A549 treated with AZD9567 at 1 μM for 4 hours (cell line): ENCODE results near the gene CCDC54. TPM values are rescaled to one million over a fixed set of nuclear protein-coding genes. Genes with fewer than 3 reads are reported as not detected.

Experiments
- total RNA-seq: library from RNA; stranded (reverse); fragments of 200-300 nt; extraction: Qiagen RNA extraction; gene quantifications from 5 replicates; pipeline ENCODE4 v1.2.3, GENCODE V29; 2022; ENCODE audit not compliant: insufficient read depth

The CCDC54 gene
- not detected in 5 replicates for total RNA-seq

DNA sequence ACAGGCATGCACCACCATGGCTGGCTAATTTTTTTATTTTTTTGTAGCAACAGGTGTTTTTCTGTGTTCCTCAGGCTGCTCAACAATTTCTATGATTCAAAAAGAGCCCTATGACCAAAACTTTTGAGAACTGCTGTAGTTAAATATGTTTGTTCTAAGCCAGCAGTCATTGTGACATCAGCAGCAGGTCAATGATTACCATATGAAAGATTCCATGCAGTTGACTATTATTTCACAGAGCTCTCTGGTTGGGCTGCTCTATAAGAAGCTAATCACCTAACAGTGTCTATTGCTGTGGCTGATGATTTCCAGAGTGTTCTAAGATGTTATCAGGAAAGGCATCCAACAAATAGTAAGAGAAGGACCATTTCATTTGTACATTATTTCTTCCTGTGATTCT, at the start of gene CCDC54:
Gene CCDC54 (plus strand): TSS at position 289 of the 400 bp plus-strand sequence. CDS start 149 bp downstream, outside the sequence.

Other genes starting within 250 kb of the CCDC54 start
- 11.6 to 16.8 TPM (median 15.1 TPM) in 5 replicates for gene BBX, start 145.5 kb downstream of the CCDC54 start, total RNA-seq